IMR-90 (cell line): Measurements from ENCODE around the gene MEGF11. TPM values are rescaled to one million over a fixed set of nuclear protein-coding genes. Genes with fewer than 3 reads are reported as not detected.

ENCODE experiments used
- ATAC-seq: fragments of 200-7000 bp; cut with Tn5 transposase; 2 replicates; pipeline ENCODE4 v1.9.1; 2020; ENCODE audit warnings: low read depth, mild to moderate bottlenecking, moderate library complexity
- BruUV-seq: library from RNA; stranded (reverse); fragments of 400-500 nt; replicated peaks from 2 replicates; lab custom pipeline; 2021; lab: Mats Ljungman, UMichigan
- CTCF ChIA-PET: fragments of 300-600 bp; formaldehyde crosslinking; extraction: SDS; loops from one replicate; lab custom pipeline; 2021; ENCODE audit warnings: antibody characterized with exemption; lab: Yijun Ruan, JAX
- POLR2A ChIA-PET: fragments of 300-600 bp; sonication (Branson Sonifier 250); formaldehyde crosslinking; loops from one replicate; lab custom pipeline; 2022; ENCODE audit warnings: antibody characterized with exemption; ENCODE audit not compliant: unreplicated experiment; lab: Charles Lee
- DNase-seq: peaks from one replicate; pipeline ENCODE4 v3.0.0; 2013
- H2AFZ ChIP-seq: replicated peaks from 2 replicates; pipeline ENCODE3; 2013; ENCODE audit warnings: low read length, mild to moderate bottlenecking; ENCODE audit not compliant: poor library complexity
- H2AK5ac ChIP-seq: 2 replicates; pipeline ENCODE4 v1.6.1; 2013; ENCODE audit warnings: low read depth, low read length, inconsistent platforms
- H2AK9ac ChIP-seq: replicated peaks from 2 replicates; pipeline ENCODE3; 2013; ENCODE audit warnings: mild to moderate bottlenecking, low read depth, low read length, moderate library complexity; ENCODE audit not compliant: poor library complexity
- H2BK120ac ChIP-seq: 2 replicates; pipeline ENCODE4 v1.6.1; 2013; ENCODE audit warnings: low read depth, low read length, inconsistent platforms
- H2BK15ac ChIP-seq: 3 replicates; pipeline ENCODE4 v1.6.1; 2013; ENCODE audit warnings: low read depth, low read length, inconsistent platforms
- H2BK20ac ChIP-seq: 2 replicates; pipeline ENCODE4 v1.6.1; 2013; ENCODE audit warnings: low read depth, mild to moderate bottlenecking, inconsistent platforms, low read length, moderate library complexity
- H2BK5ac ChIP-seq: 2 replicates; pipeline ENCODE4 v1.6.1; 2013; ENCODE audit warnings: mild to moderate bottlenecking, low read depth, low read length, inconsistent platforms; ENCODE audit not compliant: poor library complexity, severe bottlenecking
- H3K14ac ChIP-seq: replicated peaks from 2 replicates; pipeline ENCODE4 v1.6.1; 2013; ENCODE audit warnings: low read depth, low read length, inconsistent platforms
- H3K18ac ChIP-seq: 2 replicates; pipeline ENCODE4 v1.6.1; 2013; ENCODE audit warnings: low read depth, low read length, control low read depth
- H3K23ac ChIP-seq: 2 replicates; pipeline ENCODE4 v1.6.1; 2013; ENCODE audit warnings: low read depth, low read length, inconsistent platforms
- H3K27ac ChIP-seq: 2 replicates; pipeline ENCODE4 v1.5.1; 2013; ENCODE audit warnings: mild to moderate bottlenecking, control low read depth, low read length; ENCODE audit not compliant: insufficient read depth
- H3K27me3 ChIP-seq: 2 replicates; pipeline ENCODE4 v1.6.1; 2013; ENCODE audit warnings: low read length; ENCODE audit not compliant: control insufficient read depth, insufficient read depth
- H3K36me3 ChIP-seq: 2 replicates; pipeline ENCODE4 v1.6.1; 2013; ENCODE audit warnings: low read length, mixed read lengths; ENCODE audit not compliant: control insufficient read depth, insufficient read depth
- H3K4ac ChIP-seq: 2 replicates; pipeline ENCODE4 v1.6.1; 2013; ENCODE audit warnings: low read depth, low read length, inconsistent platforms
- H3K4me1 ChIP-seq: 2 replicates; pipeline ENCODE4 v1.6.1; 2013; ENCODE audit warnings: low read length, mixed read lengths; ENCODE audit not compliant: control insufficient read depth, insufficient read depth
- H3K4me2 ChIP-seq: 2 replicates; pipeline ENCODE4 v1.6.1; 2013; ENCODE audit warnings: low read depth, mild to moderate bottlenecking, control low read depth, low read length, moderate library complexity
- H3K4me3 ChIP-seq: 2 replicates; pipeline ENCODE4 v1.5.1; 2013; ENCODE audit warnings: low read depth, mild to moderate bottlenecking, control low read depth, low read length, moderate library complexity; ENCODE audit not compliant: insufficient read depth
- H3K56ac ChIP-seq: 2 replicates; pipeline ENCODE4 v1.6.1; 2013; ENCODE audit warnings: low read length, inconsistent platforms; ENCODE audit not compliant: insufficient read depth; ENCODE audit errors: extremely low read depth
- H3K79me1 ChIP-seq, 2 experiments: 2 replicates each; pipeline ENCODE4 v1.6.1; 2013; ENCODE audit warnings: low read length in 2 of 2, inconsistent platforms in 1 of 2, low read depth in 1 of 2
- H3K9ac ChIP-seq: 2 replicates; pipeline ENCODE4 v1.6.1; 2013; ENCODE audit warnings: low read depth, low read length, control low read depth
- H3K9me1 ChIP-seq: 2 replicates; pipeline ENCODE4 v1.6.1; 2013; ENCODE audit warnings: low read length, inconsistent platforms; ENCODE audit not compliant: insufficient read depth
- H3K9me3 ChIP-seq: 2 replicates; pipeline ENCODE4 v1.6.1; 2013; ENCODE audit warnings: low read length; ENCODE audit not compliant: control insufficient read depth, insufficient read depth
- H4K20me1 ChIP-seq: 2 replicates; pipeline ENCODE4 v1.6.1; 2013; ENCODE audit warnings: low read length, inconsistent platforms; ENCODE audit not compliant: insufficient read depth
- H4K5ac ChIP-seq: 2 replicates; pipeline ENCODE4 v1.6.1; 2013; ENCODE audit warnings: mild to moderate bottlenecking, low read depth, low read length, control low read depth
- H4K8ac ChIP-seq, 2 experiments: 2 replicates each; pipeline ENCODE4 v1.6.1; 2013; ENCODE audit warnings: low read depth in 2 of 2, low read length in 2 of 2, control low read depth in 1 of 2, inconsistent platforms in 1 of 2
- H4K91ac ChIP-seq: 2 replicates; pipeline ENCODE4 v1.6.1; 2013; ENCODE audit warnings: low read depth, low read length, inconsistent platforms; ENCODE audit not compliant: insufficient read depth
- CEBPB ChIP-seq: IDR thresholded peaks from 2 replicates; pipeline ENCODE4 v1.6.1; 2012; ENCODE audit warnings: low read depth, low read length, improper control_type of control experiment
- CHD1 ChIP-seq: IDR thresholded peaks from 2 replicates; pipeline ENCODE4 v1.6.1; 2012; ENCODE audit warnings: low read depth, low read length, improper control_type of control experiment
- FOS ChIP-seq: fragments of 150-350 bp; IDR thresholded peaks from 2 replicates; pipeline ENCODE4 v1.6.1; 2016; ENCODE audit warnings: low read depth, low read length
- MAFK ChIP-seq: IDR thresholded peaks from 2 replicates; pipeline ENCODE4 v1.6.1; 2012; ENCODE audit warnings: low read depth, low read length, improper control_type of control experiment
- RAD21 ChIP-seq: IDR thresholded peaks from 2 replicates; pipeline ENCODE4 v1.6.1; 2012; ENCODE audit warnings: low read length, improper control_type of control experiment
- WGBS, 2 experiments: methylation state at CpG; one replicate each; pipeline versions ENCODE4 v1.1.5 to v1.1.7; 2013; ENCODE audit warnings: missing lambda C conversion rate in 2 of 2; ENCODE audit not compliant: insufficient read length in 1 of 2; ENCODE audit errors: extremely low coverage in 2 of 2; 5-methylcytosine and 5-hydroxymethylcytosine counted together
- dilution Hi-C: fragments of 300-500 bp; cut with HindIII; formaldehyde crosslinking; loops from one replicate; pipeline ENCODE4 v1.14.3; 2018; ENCODE audit warnings: low sequenced_read_pairs; ENCODE audit not compliant: unreplicated experiment
- in situ Hi-C: fragments of 300-500 bp; cut with MboI; formaldehyde crosslinking; loops from 3 replicates; pipeline ENCODE4 v1.14.3; 2019; ENCODE audit warnings: low sequenced_read_pairs, inconsistent platforms, mixed read lengths
- intact Hi-C: fragments of 100-400 bp; cut with micrococcal nuclease; formaldehyde crosslinking; loops from 2 replicates; pipeline ENCODE4 v1.10.0; 2022
- polyA plus RNA-seq, 3 experiments: library from polyadenylated mRNA; depleted of rRNA; stranded (reverse); fragments of >200 nt; gene quantifications; 2 replicates each; pipeline ENCODE4 v1.2.3, GENCODE V29; 2012; ENCODE audit warnings: low replicate concordance in 1 of 3
- total RNA-seq: library from RNA; depleted of rRNA; stranded (reverse); fragments of >200 nt; gene quantifications from 2 replicates; pipeline ENCODE4 v1.2.3, GENCODE V29; 2012
- TF ChIP-seq, protein P1 (sequence below): fragments of 150-350 bp; IDR thresholded peaks from 2 replicates; pipeline ENCODE4 v1.6.1; 2016; ENCODE audit warnings: low read depth, mild to moderate bottlenecking, low read length, moderate library complexity, borderline replicate concordance

The MEGF11 gene
- total and polyA plus RNA-seq, 2 of the 4 experiments (the other 2 are of a cell fraction), result not detected

DNA sequence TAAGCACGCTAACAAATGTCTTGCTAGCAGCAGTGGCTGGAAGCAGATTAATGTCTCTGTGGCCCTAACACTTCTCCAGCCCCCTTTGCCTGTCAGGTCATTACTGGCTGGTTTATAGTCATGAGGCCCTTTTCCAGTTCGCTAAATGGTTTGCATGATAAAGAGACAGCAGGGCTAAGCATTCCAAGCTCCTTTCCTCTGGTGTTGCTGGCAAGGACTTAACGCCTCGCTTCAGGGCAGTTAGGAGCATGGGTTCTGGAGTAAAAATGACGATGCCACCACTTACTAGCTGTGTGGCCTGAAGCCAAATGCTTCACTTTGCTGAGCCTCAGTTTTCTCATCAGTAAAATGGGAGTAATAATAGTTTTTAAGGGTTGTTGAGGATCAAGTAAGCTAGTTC, 185.9 kb downstream of the MEGF11 start:
- no peak overlapping the region for H2BK120ac ChIP-seq
- no peaks in the 10 kb centered on the region for H4K20me1 ChIP-seq
- WGBS, 2 experiments, result 17% methylated on average over 2 of the region's 5 CpGs; no CpG with 5 or more reads in 1 of the 2 experiments
- H3K9ac ChIP-seq, result no peak overlapping the region
- dilution Hi-C loops, result no loop called here
- no peak overlapping the region for H2BK15ac ChIP-seq
- no peak overlapping the region for H2AK5ac ChIP-seq
- H3K4me1 ChIP-seq, result no peaks in the 10 kb centered on the region
- H3K18ac ChIP-seq, result no peak overlapping the region
- no peak overlapping the region for H3K14ac ChIP-seq
- no peaks in the 10 kb centered on the region for H3K36me3 ChIP-seq
- in situ Hi-C loops, result no loop called here
- intact Hi-C loops, result no loop called here
- no peak overlapping the region for H3K4ac ChIP-seq
- CTCF ChIA-PET, result no interaction called here
- DNase-seq (no peak), ATAC-seq (no peak)
- TF ChIP-seq CEBPB (no peak), MAFK (no peak), RAD21 (no peak), FOS (no peak), CHD1 (no peak)
- TF ChIP-seq, protein P1, sequence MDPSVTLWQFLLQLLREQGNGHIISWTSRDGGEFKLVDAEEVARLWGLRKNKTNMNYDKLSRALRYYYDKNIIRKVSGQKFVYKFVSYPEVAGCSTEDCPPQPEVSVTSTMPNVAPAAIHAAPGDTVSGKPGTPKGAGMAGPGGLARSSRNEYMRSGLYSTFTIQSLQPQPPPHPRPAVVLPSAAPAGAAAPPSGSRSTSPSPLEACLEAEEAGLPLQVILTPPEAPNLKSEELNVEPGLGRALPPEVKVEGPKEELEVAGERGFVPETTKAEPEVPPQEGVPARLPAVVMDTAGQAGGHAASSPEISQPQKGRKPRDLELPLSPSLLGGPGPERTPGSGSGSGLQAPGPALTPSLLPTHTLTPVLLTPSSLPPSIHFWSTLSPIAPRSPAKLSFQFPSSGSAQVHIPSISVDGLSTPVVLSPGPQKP, result no peak
- H2BK5ac ChIP-seq, result no peak overlapping the region
- H3K4me2 ChIP-seq, result no peak overlapping the region
- no peaks in the 10 kb centered on the region; the same call in 1 of the 2 replicates for H3K9me3 ChIP-seq
- no peak overlapping the region for H2AFZ ChIP-seq
- H3K56ac ChIP-seq, result no peak overlapping the region
- no TSS peak for BruUV-seq
- H3K27me3 ChIP-seq, result peaks cover 42% of the 10 kb centered on the region
- H4K5ac ChIP-seq, result no peak overlapping the region
- H2BK20ac ChIP-seq, result no peak overlapping the region
- H4K8ac ChIP-seq, result no peak overlapping the region
- H3K27ac ChIP-seq, result no peak overlapping the region
- H3K79me1 ChIP-seq, result no peaks in the 10 kb centered on the region
- no peak overlapping the region for H4K91ac ChIP-seq
- no peak overlapping the region for H3K4me3 ChIP-seq
- no peak overlapping the region for H3K23ac ChIP-seq
- H2AK9ac ChIP-seq, result no peak overlapping the region
- H3K9me1 ChIP-seq, result no peaks in the 10 kb centered on the region
- POLR2A ChIA-PET, result no interaction called here
